HG03025 (cell line): ENCODE measurements around the gene SPEG.

Experiments used
- ATAC-seq: cut with Tn5 transposase; IDR thresholded peaks from one replicate; pipeline ENCODE4 v1.9.1; 2021; ENCODE audit warnings: mild to moderate bottlenecking, moderate library complexity; ENCODE audit not compliant: unreplicated experiment, low FRiP score

Gene SPEG

DNA sequence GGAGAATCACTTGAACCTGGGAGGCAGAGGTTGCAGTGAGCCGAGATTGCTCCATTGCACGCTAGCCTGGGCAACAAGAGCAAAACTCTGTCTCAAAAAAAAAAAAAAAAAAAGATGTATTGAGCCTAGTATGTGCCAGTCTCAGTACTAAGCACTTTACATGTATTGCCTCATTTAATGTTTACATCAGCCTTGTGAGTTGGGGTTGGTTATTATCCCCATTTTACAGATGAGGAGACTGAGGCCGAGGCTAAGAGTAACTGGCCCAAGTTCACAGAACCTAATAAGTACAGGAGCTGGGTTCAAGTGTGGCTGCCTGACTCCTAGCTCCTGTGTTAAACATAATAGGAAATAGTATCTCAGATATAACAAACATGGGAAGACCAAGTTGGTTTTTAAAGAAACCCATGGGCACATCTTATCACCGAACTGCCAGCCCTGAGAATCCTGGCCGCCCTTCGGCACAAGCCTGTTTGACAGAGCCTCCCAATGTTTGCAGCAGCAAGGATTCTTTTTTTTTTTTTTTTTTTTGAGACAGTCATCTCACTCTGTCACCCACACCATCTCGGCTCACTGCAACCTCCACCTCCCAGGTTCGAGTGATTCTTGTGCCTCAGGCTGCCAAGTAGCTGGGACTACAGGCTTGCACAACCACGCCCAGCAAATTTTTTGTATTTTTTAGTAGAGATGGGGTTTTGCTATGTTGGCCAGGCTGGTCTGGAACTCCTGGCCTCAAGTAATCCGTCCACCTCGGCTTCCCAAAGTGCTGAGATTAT lies 39.8 kb downstream of the SPEG start:
- ATAC-seq = no peak

DNA sequence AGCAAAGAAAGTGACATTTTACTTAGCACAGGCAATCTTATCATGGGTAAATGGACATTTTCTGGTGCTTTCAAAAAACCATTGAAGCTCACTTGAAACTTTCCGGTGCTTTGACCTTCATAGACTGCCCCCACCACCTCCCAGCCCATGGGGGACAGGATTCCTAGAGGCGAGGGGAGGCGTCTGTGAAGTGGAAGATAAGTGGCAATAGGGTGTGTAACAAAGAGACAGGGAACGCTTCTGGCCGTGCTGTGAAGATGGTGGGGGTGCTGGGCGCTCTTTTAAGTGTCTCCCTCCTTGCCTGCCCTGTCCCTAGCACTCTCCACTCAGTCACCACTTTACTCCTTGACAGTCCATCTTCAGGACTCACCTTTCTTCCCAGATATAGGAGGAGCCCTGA lies 40.6 kb downstream of the SPEG start:
- ATAC-seq = no peak

DNA sequence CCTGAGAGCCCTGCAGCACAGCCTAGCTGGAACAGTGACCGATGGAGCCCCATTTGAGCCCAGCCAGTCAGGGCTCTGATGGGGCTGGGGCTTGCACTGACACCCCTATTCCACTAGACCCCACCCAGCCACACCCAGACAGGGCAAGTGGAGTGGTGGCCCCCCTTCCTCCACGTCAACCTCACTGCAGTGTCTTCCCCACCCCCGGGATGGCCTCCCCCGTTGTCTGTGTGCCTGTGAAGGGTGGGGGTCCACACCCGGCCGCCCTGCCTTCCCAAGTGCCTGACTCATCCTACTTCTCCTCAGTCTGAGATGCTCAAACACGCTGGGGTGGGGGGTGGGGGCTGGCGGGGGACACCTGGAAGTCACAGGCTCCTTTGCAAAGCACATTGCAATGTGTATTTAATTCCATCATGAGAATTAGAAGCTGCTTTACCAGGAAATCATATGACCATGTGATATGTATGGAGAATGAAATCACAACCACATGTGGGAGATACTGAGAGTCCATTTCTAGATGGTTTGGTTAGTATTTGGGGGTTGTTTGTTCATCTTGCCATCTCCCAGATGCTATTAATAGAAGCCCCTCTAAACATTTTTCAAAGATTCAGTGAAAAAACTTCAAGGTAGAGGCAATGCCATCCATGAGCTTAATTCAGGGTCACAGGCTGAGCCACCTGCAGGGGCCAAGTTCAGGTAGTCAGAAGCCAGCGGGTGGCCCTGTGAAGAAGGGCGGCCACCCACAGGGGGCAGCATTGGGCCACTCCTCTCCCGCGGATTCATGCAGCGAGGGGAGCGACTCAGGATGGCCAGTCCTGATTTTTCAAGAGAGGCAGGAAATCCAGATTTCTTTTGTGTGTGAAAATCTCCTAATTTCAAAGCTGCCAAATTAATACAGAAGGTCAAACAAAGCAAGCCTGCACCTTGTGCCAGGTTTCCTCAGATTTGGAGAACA lies 41.3 kb downstream of the SPEG start:
- no peak for ATAC-seq

DNA sequence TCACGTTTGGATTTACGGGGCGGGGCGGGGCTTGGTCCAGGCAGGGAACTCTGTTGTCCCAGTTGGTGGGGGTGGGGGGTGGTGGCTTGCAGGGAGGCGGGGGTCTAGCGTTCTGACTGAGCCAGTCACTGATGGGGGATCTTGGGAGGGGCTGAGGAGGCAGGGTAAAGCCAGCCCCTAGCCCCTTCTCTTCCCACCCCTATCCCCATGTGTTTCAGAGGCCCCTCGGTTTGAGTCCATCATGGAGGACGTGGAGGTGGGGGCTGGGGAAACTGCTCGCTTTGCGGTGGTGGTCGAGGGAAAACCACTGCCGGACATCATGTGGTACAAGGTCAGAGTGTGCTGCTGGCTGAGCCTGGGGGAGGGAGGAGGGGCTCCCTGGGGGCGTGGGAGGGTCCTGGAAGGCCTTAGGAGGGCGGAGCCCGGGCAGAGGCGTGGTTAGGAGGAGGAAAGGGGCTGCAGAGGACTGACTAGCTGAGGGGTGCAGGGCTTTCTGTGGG lies 42.1 kb downstream of the SPEG start:
- ATAC-seq = no peak

DNA sequence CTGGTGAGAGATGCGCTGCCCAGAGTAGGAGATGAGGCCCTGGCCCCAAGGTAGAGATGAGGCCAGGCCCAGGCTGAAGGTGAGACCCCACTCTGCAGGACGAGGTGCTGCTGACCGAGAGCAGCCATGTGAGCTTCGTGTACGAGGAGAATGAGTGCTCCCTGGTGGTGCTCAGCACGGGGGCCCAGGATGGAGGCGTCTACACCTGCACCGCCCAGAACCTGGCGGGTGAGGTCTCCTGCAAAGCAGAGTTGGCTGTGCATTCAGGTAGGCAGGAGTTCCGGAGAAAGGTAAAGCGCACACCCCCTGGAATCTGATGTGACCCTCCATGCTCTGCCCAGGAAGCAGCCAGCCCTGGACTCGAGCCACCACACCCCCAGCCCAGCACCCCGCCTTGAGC lies 42.5 kb downstream of the SPEG start:
- ATAC-seq = no peak

DNA sequence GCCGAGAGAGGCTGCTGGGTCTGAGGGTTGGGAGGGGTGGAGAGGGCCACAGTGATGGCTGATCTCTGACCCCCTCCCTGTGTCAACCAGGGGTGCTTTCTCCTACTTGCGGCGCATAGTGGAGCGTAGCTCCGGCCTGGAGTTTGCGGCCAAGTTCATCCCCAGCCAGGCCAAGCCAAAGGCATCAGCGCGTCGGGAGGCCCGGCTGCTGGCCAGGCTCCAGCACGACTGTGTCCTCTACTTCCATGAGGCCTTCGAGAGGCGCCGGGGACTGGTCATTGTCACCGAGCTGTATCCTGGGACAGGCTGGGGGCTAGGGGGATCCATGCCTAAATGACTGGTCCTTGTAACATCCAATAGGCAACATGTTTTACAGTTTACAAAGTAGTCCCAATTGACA lies 43.2 kb downstream of the SPEG start:
- no peak for ATAC-seq

DNA sequence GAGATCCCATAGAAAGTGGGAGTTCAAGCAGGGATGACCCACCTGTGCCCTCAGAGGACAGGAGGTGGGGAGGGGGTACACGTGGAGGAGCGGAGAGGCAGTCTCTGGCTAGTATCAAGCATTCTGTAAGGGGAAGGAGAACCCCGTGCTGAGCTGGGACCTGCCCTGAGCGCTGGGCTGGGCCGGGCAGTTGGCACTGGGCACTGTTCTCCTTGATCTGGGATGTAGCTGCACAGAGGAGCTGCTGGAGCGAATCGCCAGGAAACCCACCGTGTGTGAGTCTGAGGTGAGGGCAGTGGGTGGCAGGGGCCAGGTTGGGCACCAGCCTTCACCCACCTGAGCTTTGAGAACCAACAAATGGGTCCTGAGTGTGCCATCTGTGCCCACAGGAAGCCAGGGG lies 44.3 kb downstream of the SPEG start:
- no peak for ATAC-seq

DNA sequence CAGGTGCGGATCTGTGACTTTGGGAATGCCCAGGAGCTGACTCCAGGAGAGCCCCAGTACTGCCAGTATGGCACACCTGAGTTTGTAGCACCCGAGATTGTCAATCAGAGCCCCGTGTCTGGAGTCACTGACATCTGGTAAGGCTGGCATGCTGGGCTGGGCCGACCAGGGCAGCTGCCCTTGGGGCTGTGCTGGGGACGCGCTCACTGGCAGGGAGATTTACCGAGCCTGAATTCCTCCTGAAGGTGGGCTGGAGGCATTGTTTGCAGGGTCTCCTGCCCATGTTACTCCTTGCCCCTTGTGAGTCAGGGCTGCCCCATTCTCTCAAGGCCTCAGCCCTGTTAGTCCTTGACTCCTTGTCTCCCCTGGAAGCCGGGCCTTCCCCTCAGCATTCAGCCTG lies 45.4 kb downstream of the SPEG start:
- no peak for ATAC-seq

DNA sequence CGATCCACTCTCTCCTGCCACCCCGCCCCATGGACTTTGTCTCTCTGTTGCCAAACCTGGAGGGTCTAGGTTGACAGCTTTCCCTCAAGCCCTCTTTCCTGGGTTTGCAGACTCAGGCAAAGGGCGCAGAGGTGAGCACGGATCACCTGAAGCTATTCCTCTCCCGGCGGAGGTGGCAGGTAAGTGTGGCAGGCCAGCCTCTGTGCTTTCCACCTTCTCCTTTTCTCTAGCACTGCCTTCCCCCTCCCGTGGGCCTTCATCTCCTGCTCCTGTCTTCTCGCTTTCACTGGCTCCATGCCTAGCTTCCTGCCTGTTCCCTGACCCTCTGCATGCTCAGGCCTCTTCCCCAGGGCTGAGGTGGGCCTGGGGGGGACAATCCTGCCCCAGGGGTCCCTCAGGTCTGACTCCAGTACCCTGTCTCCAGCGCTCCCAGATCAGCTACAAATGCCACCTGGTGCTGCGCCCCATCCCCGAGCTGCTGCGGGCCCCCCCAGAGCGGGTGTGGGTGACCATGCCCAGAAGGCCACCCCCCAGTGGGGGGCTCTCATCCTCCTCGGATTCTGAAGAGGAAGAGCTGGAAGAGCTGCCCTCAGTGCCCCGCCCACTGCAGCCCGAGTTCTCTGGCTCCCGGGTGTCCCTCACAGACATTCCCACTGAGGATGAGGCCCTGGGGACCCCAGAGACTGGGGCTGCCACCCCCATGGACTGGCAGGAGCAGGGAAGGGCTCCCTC lies 48.2 kb downstream of the SPEG start:
- ATAC-seq = no peak

DNA sequence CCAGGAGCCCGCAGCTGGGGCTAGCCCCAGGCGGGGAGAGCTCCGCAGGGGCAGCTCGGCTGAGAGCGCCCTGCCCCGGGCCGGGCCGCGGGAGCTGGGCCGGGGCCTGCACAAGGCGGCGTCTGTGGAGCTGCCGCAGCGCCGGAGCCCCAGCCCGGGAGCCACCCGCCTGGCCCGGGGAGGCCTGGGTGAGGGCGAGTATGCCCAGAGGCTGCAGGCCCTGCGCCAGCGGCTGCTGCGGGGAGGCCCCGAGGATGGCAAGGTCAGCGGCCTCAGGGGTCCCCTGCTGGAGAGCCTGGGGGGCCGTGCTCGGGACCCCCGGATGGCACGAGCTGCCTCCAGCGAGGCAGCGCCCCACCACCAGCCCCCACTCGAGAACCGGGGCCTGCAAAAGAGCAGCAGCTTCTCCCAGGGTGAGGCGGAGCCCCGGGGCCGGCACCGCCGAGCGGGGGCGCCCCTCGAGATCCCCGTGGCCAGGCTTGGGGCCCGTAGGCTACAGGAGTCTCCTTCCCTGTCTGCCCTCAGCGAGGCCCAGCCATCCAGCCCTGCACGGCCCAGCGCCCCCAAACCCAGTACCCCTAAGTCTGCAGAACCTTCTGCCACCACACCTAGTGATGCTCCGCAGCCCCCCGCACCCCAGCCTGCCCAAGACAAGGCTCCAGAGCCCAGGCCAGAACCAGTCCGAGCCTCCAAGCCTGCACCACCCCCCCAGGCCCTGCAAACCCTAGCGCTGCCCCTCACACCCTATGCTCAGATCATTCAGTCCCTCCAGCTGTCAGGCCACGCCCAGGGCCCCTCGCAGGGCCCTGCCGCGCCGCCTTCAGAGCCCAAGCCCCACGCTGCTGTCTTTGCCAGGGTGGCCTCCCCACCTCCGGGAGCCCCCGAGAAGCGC lies 49.1 kb downstream of the SPEG start:
- no peak for ATAC-seq

DNA sequence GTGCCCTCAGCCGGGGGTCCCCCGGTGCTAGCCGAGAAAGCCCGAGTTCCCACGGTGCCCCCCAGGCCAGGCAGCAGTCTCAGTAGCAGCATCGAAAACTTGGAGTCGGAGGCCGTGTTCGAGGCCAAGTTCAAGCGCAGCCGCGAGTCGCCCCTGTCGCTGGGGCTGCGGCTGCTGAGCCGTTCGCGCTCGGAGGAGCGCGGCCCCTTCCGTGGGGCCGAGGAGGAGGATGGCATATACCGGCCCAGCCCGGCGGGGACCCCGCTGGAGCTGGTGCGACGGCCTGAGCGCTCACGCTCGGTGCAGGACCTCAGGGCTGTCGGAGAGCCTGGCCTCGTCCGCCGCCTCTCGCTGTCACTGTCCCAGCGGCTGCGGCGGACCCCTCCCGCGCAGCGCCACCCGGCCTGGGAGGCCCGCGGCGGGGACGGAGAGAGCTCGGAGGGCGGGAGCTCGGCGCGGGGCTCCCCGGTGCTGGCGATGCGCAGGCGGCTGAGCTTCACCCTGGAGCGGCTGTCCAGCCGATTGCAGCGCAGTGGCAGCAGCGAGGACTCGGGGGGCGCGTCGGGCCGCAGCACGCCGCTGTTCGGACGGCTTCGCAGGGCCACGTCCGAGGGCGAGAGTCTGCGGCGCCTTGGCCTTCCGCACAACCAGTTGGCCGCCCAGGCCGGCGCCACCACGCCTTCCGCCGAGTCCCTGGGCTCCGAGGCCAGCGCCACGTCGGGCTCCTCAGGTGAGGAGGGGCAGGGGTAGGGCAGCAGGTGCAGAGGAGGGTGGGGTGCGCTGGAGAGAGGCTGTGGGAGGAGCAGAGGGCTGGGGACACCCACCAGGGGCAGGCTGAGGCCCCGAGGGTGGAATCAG lies 49.9 kb downstream of the SPEG start:
- ATAC-seq = no peak

DNA sequence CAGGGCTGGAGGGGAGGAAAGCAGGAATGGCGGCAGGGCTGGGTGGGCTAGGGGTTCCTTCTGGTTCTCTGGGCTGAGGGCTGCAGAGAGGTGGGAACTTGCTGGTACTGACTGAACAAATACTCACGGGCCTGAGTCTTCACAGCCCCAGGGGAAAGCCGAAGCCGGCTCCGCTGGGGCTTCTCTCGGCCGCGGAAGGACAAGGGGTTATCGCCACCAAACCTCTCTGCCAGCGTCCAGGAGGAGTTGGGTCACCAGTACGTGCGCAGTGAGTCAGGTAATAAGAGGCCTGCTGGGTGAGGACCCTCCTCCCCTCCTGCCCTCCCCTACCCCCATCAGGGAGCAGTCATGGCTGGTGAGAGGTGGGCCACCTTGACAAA lies 50.5 kb downstream of the SPEG start:
- no peak for ATAC-seq

DNA sequence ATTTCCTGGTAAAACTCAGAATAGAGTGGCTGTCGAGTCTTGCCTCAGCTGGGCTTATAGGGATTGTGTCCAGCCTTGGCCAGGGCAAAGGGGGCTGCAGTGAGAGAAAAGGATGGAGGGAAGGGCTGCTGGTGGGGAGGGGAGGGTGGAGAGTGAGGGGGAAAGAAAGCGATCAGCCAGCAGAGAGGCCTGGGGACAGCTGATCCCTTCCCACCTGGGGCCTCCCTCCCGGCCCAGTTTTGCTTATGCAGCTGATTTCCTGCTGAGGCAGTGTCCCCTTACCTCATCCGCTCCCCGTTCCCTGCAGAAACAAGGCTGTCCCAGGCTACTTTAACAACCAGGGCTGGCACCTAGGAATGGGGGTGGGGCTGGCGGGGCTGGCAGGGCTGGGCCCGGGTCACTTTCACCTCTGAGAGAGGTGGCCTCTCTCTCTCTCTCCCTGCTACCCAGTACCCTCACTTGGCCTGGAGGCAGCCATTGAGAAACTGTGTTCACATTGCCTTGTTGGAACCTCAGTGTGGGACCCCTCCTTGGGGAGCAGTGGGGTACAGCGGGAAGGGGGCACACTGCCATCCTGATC lies 51.8 kb downstream of the SPEG start:
- ATAC-seq = no peak

DNA sequence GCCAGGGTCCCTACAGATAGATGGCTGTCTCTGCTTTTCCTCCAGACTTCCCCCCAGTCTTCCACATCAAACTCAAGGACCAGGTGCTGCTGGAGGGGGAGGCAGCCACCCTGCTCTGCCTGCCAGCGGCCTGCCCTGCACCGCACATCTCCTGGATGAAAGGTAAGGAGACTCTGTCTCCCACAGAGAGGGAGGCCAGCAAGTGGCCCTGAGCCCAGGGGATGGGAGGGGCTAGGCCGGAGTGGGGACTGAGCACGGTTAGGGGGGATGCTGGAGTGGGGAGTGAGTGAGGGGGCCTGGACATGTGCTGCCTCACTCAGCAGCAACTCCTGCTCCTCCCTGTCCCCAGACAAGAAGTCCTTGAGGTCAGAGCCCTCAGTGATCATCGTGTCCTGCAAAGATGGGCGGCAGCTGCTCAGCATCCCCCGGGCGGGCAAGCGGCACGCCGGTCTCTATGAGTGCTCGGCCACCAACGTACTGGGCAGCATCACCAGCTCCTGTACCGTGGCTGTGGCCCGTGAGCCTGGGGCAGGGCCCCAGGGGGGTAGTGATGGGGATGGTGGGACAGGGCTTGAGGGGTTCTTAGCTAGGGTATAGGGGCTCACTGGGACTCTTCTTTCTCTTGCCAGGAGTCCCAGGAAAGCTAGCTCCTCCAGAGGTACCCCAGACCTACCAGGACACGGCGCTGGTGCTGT lies 53.7 kb downstream of the SPEG start:
- no peak for ATAC-seq

DNA sequence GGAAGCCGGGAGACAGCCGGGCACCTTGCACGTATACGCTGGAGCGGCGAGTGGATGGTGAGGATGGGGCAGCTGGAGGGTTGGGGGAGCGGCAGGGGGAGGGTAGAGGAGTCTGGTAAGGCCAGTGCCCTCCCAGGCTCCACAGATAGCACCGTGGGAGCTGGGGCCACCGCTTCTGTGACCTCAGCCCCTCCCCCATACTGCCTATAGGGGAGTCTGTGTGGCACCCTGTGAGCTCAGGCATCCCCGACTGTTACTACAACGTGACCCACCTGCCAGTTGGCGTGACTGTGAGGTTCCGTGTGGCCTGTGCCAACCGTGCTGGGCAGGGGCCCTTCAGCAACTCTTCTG lies 54.2 kb downstream of the SPEG start:
- ATAC-seq = no peak

DNA sequence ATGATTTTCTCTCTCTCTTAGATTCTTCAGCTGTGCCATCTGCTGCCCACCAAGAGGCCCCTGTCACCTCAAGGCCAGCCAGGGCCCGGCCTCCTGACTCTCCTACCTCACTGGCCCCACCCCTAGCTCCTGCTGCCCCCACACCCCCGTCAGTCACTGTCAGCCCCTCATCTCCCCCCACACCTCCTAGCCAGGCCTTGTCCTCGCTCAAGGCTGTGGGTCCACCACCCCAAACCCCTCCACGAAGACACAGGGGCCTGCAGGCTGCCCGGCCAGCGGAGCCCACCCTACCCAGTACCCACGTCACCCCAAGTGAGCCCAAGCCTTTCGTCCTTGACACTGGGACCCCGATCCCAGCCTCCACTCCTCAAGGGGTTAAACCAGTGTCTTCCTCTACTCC lies 54.7 kb downstream of the SPEG start:
- ATAC-seq = no peak

DNA sequence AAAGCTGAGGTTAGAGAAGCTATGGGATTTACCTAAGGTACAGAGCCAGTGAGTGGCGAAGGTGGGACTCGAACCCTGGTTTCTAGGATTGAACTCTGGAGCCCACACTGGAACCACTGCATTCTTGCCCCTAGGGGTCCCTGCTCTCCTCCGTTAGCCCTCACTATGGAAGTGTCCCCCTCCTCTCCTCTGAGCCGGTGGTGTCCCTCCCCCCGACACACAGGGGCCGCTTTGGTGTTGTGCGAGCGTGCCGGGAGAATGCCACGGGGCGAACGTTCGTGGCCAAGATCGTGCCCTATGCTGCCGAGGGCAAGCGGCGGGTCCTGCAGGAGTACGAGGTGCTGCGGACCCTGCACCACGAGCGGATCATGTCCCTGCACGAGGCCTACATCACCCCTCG lies 55.5 kb downstream of the SPEG start:
- ATAC-seq = no peak

DNA sequence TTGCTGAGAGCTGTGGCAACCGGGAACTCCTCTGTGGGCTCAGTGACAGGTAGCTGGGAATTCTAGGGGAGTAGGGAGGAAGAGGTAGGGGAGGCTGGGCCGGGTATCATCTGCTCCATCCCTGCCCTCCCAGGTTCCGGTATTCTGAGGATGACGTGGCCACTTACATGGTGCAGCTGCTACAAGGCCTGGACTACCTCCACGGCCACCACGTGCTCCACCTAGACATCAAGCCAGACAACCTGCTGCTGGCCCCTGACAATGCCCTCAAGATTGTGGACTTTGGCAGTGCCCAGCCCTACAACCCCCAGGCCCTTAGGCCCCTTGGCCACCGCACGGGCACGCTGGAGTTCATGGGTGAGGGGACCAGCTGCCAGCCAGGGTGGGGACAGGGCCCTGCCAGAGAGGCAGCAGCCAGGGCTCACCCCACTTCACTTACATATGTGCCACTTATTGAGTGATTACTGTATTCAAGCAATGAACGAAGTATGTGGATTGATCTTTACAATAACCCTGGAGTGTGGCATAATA lies 56.0 kb downstream of the SPEG start:
- ATAC-seq = no peak
